ENCODE data around the gene SPATA6.
A peak's percentile ranks its signal among the peaks of the same experiment; 100 is the strongest.
"Not testable (repeated sequence)": the region's sequence is repeated elsewhere in the genome, so short reads cannot be mapped to it uniquely, and the experiment has no call there.

SPATA6 gene

GRCh38 chr1:48471691-48472576, at the start of gene SPATA6:
TSS of gene SPATA6 (minus strand) at chr1:48472204. CDS start at chr1:48472008, 196 bp downstream.
- DNase-seq: peak; percentile 99

GRCh38 chr1:48519896-48520295, 47.9 kb upstream of the SPATA6 start:
- DNase-seq: not testable (repeated sequence)

DNA sequence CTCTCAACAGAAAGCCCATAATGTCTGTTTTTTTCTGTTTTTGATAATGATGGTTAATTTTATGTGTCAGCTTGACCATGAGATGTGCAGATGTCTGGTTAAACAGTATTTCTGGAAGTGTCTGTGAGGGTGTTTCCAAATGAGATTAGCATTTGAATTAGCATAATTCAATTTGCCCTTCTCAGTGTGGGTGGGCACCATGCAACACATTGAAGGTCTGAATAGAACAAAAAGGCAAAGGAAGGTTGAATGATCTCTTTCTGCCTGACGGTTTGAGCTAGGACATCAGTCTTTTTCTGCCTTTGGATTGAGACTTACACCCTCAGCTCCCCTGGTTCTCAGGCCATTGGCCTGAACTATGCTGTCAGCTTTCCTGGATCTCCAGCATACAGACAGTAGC, 34.9 kb upstream of the SPATA6 start:
- no peak for DNase-seq

GRCh38 chr1:48500541-48501450, 28.8 kb upstream of the SPATA6 start:
- no peak for DNase-seq

GRCh38 chr1:48499211-48499735, 27.3 kb upstream of the SPATA6 start:
- no peak for DNase-seq

- DNase-seq: peak; percentile 86
These were observed 26.2 kb upstream of the SPATA6 start for GRCh38 chr1:48498096-48498791.

DNA sequence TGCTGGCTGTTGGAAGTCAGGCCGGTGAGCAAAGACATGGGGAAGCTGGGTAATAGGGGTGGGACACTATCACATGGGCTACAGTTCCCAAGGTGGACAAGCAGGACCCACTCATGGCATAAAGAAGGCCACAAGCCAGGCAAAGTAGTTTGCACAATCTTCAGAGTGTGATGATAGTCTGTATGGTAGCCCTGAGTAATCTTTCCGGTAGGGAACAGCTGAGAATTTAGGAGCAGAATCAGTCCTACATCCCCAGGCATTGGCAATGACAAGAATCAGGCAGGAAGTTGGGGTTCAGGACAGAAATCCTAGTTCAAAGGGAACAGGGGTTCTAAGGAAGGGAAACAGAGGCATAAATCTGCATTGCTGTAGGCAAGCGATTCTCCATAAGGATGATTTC, 23.9 kb upstream of the SPATA6 start:
- no peak for DNase-seq

DNA sequence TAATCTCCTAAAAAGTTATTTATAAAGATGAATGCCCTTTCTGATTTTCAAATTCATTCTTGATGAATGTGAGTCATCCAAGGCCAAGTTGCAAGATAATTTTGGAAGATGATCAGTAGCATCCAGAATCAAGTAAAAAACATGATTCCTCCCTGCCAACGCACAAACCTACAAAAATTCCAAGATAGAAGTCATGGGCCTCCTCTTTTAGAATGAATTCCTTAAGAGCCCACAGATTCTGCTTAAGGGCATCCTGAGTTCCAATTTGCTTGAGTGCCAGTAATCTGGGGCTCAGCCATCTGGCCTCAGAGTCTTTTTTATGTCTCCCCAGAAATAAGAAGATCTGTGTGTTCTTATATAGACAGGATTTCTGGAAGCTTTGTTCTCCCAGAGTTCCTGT, 23.2 kb upstream of the SPATA6 start:
- no peak for DNase-seq

GRCh38 chr1:48493970-48494769, 22.2 kb upstream of the SPATA6 start:
- DNase-seq: peak; percentile 30

DNA sequence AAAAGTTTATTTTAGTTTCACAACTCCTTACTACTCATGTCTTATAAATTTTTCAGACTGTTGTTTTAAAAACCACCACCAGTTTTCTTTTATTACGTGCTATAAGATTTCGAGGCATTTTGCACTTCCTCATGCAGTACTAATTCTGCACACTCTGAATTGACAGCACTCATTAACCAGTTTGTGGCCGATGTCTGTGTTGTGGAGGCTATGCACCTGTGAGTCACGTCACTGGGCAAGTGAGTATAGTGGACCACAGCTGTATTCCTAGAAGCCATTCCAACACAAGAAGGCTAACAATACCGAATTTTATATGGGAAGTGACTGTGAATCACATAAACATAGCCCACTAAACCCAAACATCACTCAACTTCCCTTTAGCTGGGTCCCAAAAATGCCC, 21.0 kb upstream of the SPATA6 start:
- peak; percentile 25 for DNase-seq

- DNase-seq: peak; percentile 96
These were observed 20.4 kb upstream of the SPATA6 start for GRCh38 chr1:48492392-48492791.

GRCh38 chr1:48488721-48489120, 16.7 kb upstream of the SPATA6 start:
- no peak for DNase-seq

GRCh38 chr1:48480504-48480903, 8.5 kb upstream of the SPATA6 start:
- DNase-seq: no peak

- DNase-seq: not testable (repeated sequence)
These were observed 8.0 kb upstream of the SPATA6 start for GRCh38 chr1:48480023-48480422.

GRCh38 chr1:48472638-48473037, 634 bp upstream of the SPATA6 start:
- no peak for DNase-seq

DNA sequence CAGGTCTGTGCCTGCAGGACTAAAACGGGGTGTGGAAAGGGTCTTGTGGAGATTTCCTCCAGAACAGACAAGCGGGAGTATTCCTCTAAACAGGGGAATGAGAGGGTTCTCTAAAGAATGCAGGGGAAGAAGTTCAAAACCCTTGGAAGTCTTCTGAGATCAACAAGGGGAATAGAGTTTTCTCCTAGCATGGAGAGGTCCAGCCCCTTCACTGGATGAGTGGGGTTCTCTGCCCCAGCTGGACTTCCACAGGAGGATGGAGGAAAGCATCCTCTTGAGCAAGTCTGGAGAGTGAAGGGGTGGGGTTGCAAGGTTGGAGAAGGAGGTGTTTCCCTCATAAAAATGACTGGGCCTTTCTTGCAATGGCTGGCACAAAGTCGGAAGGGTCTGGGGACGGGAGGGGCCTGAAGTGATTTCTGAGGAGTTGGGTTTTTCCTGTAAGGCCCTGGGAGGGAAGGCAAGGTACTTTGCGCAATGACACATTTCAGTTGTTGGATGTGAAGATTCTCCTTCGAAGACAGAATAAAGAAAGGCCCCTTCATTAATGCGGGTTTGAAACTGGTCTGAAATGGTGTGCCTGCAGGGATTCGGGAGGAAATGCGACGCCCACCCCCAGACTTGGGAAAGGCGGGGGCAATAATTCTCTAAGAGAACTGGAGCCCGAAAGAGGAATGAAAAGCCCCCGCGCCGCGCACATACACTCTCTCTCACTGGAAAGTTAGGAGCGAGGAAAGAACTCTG, 884 bp downstream of the SPATA6 start:
- no peak for DNase-seq

DNA sequence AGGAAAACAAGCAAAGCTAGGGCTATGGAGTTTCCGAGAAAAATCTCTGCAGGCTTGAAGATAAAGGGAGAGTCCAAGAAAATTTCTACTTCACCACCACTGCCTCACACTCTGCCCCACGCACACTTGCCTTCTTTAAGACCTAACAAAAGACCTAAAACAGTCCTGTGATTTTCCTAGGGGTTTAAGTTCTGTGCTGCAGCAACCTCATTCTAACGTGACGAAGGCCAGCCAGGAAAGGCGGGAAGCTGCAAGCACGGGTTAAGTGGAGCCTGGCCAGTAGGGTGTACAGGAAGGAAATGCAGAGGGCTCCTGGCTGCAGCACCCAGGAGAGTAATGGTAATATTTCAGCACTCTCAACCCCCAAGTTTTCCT, 1.5 kb downstream of the SPATA6 start:
- peak; percentile 46 for DNase-seq

DNA sequence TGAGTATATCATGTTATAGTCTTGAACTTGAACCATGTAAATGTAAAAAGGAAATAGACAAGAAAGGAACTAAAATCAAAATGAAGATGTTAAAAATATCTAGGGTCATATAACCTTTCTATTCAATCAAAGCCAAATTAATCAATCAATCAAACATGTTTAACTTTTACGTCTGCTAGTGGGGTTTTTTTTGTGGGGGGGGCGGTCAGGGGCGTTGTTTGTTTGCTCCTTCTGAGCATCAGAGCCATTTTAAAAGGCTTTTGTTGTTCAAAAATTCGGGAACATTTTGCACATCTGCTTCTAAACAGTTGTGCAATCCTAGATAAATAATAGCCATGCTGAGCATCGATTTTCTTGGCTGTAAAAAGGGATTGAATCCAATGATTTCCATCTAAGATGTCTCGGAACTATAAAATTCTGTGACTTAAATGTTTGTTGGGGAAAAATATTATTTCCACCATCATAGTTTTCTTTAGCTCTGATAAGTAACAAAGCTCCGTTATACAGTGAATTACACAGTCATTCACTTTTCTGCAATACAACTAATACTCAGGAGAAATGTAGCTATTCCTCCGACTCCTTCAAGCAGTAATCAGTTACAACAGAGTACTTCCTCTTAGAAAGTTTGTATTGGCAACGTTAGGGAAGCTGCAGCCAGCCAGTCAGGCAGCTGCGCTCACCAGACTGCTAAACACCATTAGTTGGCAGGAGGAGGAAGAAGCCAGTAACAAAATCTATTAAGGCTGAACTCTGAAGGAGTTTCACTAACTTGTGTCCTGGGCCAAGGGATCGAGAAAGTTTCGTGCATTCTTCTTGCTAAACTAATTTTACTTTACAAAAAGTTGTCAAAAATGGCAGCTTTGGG, 2.2 kb downstream of the SPATA6 start:
- peak; percentile 69 for DNase-seq

GRCh38 chr1:48466594-48466993, 5.4 kb downstream of the SPATA6 start:
- DNase-seq: no peak

- peak; percentile 65 for DNase-seq
These were observed 9.2 kb downstream of the SPATA6 start for GRCh38 chr1:48462716-48463302.
